Measurements from ENCODE around the gene POFUT1. TPM values are rescaled to one million over a fixed set of nuclear protein-coding genes. Genes with fewer than 3 reads are reported as not detected.
"Not testable (repeated sequence)": the region's sequence is repeated elsewhere in the genome, so short reads cannot be mapped to it uniquely, and the experiment has no call there.

POFUT1 gene
- total RNA-seq, 1 donor from 2014 or later: 30.0 TPM

GRCh38 chr20:32188376-32189122 lies 19.1 kb upstream of the POFUT1 start:
- intact Hi-C loops (cut with micrococcal nuclease): no loop called here

- intact Hi-C loops (cut with micrococcal nuclease): no loop called here
Measured at GRCh38 chr20:32189123-32189410, 18.6 kb upstream of the POFUT1 start.

- intact Hi-C loops (cut with micrococcal nuclease): no loop called here
Measured at GRCh38 chr20:32189691-32190615, 17.7 kb upstream of the POFUT1 start.

GRCh38 chr20:32190616-32191415 lies 16.9 kb upstream of the POFUT1 start:
- intact Hi-C loops (cut with micrococcal nuclease): no loop called here

- intact Hi-C loops (cut with micrococcal nuclease): no loop called here
Measured at GRCh38 chr20:32191422-32191821, 16.3 kb upstream of the POFUT1 start.

GRCh38 chr20:32191873-32192272 lies 15.8 kb upstream of the POFUT1 start:
- intact Hi-C loops (cut with micrococcal nuclease): no loop called here

- intact Hi-C loops (cut with micrococcal nuclease): no loop called here
Measured at GRCh38 chr20:32192698-32193097, 15.0 kb upstream of the POFUT1 start.

- intact Hi-C loops (cut with micrococcal nuclease): not testable (repeated sequence)
Measured at GRCh38 chr20:32193336-32193735, 14.3 kb upstream of the POFUT1 start.

GRCh38 chr20:32193996-32194395 lies 13.7 kb upstream of the POFUT1 start:
- intact Hi-C loops (cut with micrococcal nuclease): no loop called here

- intact Hi-C loops (cut with micrococcal nuclease): no loop called here
Measured at GRCh38 chr20:32195581-32195980, 12.1 kb upstream of the POFUT1 start.

- intact Hi-C loops (cut with micrococcal nuclease): not testable (repeated sequence)
Measured at GRCh38 chr20:32196613-32197012, 11.1 kb upstream of the POFUT1 start.

- intact Hi-C loops (cut with micrococcal nuclease): not testable (repeated sequence)
Measured at GRCh38 chr20:32197136-32197535, 10.5 kb upstream of the POFUT1 start.

- intact Hi-C loops (cut with micrococcal nuclease): no loop called here
Measured at GRCh38 chr20:32199006-32199405, 8.7 kb upstream of the POFUT1 start.

GRCh38 chr20:32201296-32201976 lies 6.2 kb upstream of the POFUT1 start:
- intact Hi-C loops (cut with micrococcal nuclease): no loop called here

- intact Hi-C loops (cut with micrococcal nuclease): no loop called here
Measured at GRCh38 chr20:32201977-32202363, 5.7 kb upstream of the POFUT1 start.

- intact Hi-C loops (cut with micrococcal nuclease): no loop called here
Measured at GRCh38 chr20:32203356-32204204, 4.1 kb upstream of the POFUT1 start.

GRCh38 chr20:32204205-32205109 lies 3.2 kb upstream of the POFUT1 start:
- intact Hi-C loops (cut with micrococcal nuclease): loop anchor here (5.0 kb wide), 2 partner anchors 252 to 283 kb away; partner anchors contain the start of gene PDRG1

- intact Hi-C loops (cut with micrococcal nuclease): loop anchor here (5.0 kb wide), 2 partner anchors 253 to 282 kb away; partner anchors contain the start of gene PDRG1
Measured at GRCh38 chr20:32205110-32205842, 2.4 kb upstream of the POFUT1 start.

All from T-helper 2 cell treated with Interferon-gamma antibody and Interleukin-4, amounts not matched to agents 100 ng/mL and 5 ng/mL, for 36 hours (primary cell).